GM19463 (cell line): ENCODE data around the gene SEC61G.
A peak's percentile ranks its signal among the peaks of the same experiment; 100 is the strongest.

Source experiments
- ATAC-seq: cut with Tn5 transposase; IDR thresholded peaks from one replicate; pipeline ENCODE4 v1.9.1; 2021; ENCODE audit warnings: mild to moderate bottlenecking, moderate library complexity; ENCODE audit not compliant: unreplicated experiment

SEC61G gene

DNA sequence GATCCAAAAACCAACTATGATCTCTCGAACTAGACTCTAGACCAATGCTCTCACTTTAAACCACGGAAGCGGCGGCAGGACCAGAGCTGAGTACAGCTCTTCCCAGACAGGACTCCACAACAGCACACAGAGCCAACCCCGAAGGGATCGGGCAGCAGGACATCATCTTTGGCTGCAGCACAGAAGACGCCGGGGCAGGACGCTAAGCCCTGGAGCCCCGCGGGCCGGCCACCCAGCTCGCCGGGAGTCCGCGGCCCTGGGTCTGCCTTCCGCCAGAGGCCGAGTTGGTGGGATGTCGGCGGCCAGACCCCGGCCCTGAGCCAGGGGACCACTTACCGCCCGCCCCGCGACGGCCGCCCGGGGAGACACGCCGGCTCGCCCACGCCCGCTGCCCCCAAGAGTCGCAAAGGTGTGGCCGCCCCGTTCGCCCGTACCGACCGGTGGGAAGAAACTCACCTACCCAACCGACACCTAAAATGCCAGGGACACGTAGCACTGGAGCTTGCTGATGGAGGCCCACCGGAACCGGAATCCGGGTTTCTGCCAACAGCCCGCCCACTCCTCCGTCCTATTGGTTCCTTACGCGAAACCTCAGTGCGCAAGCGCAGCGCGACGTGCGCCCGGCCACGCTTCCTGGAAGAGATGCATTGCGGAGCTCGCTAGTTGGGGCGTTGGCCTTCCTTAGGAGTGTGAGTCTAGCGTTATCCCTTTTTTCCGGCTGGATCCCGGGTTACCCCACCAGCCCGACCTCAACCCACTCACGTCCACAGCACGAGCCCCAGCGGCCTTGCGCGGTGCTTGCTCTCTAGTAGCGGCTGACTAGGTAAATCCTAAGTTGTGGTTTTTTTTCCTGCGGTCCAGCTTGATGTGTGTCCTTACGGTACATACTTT, at the start of gene SEC61G:
SEC61G (minus strand) TSS at position 510 of the 891 bp plus-strand sequence. CDS start 1,623 bp downstream, outside the sequence.
- peak; percentile 90 for ATAC-seq

DNA sequence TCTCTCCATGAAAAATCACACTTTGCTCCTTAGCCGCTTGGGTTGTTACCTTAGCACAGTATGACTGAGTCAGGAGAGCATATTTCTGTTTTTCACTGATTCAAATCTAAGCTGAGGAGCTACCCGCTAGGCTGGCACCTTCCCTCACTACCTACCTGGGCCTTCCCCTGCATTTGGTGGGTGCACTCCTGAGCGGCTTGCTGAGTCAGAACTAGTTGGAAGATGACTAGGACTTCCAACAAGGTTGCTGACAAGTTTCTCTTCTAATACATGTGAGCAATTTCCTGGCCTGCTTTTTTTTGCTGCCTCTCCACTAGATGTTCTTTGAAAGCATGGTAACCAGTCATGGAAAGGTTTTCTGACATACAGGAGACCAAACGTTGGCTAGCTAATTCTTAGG, 43.8 kb upstream of the SEC61G start:
- ATAC-seq: peak; percentile 90

DNA sequence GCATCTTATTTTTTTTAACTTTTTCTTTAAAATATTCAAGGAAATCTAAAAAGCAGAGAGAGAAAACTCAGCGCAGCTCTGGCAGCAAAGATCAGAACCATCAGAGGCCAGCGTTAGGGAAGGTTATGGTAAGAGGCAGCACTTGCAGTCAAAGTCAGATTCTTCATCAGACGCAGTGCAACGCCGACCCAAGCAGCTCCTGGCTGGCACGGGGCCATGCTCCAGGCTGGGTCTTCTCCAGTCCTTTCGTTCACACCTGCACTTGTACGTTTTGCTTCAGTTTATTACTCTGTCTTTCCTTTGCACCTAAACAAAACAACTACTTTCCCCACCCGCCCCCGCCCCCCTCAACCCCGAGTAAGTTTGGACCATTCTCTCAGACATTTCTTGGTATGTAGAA, 43.1 kb upstream of the SEC61G start:
- no peak for ATAC-seq

DNA sequence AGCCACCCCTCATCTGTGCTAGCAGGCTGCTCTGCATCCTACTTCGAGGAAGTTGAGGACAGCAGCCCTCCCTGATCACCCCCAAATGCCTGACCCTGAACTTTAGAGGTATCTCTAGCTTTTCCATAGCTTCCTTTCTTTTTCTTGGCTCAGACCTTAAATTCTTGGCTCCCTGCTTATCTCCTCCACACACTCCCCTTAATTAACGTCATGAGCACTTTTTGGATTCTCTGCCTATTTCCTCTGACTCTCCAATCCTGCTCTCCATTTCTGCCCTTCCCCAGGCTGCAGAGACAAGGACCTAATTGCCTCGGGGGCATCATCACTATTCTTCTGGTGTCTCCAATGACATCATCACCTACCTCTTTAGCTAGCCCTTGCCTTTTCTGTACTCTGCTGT, 40.8 kb upstream of the SEC61G start:
- ATAC-seq: no peak

DNA sequence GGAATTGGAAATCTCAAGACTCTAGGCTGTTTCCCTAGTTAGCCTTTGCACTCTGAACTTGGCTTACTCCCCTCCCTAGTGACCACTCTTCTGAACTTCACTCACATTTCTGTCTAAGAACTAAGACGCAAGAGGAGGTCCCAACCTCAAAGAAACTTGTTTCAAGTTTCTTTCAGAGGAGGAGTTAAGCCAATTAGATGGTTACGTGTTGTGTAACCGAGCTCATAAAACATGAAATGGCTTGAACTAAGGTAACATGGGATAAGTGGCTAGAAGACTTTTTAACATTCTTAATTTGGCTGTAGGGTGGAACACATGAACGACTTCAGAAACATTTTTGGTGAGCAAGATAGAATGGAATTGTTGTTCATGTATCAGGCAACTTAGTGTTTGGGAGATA, 39.5 kb upstream of the SEC61G start:
- no peak for ATAC-seq

DNA sequence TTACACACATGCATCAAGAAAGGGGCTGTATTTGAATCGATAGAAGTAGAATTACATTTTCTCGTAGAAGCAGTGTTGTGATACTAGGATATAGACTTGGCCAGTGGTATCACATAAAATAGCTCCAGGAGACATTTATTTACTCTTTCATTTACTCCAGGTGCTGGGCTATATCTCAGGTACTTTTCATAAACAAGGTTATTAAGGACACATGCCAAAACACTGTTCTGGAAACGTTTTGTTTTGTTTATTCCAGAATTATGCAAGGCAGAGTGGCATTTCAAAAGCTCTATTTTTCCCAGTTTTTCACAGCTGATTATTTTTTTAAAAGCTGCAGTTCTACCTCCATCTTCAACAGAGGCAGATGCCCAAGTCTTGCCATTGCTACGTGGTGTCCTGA, 37.8 kb upstream of the SEC61G start:
- ATAC-seq: no peak

DNA sequence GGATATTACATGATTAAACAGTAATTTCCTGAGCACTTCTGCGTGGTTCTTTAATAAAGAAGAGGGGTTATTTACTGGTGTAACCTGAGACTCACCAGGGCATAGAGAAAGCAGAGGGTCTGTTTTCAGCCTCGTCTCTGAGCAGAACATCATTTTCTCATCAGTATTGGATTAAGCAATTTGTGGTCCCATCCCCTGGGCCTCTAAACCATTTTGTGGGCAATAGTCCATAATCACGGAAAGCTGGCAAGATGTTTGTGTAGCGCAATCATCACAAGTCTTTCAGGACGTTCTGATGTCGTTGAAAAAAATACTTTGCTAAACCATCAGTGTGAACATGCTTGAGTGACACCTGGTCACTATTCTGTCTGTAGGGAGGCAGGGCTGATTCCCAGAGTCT, 37.1 kb upstream of the SEC61G start:
- no peak for ATAC-seq

DNA sequence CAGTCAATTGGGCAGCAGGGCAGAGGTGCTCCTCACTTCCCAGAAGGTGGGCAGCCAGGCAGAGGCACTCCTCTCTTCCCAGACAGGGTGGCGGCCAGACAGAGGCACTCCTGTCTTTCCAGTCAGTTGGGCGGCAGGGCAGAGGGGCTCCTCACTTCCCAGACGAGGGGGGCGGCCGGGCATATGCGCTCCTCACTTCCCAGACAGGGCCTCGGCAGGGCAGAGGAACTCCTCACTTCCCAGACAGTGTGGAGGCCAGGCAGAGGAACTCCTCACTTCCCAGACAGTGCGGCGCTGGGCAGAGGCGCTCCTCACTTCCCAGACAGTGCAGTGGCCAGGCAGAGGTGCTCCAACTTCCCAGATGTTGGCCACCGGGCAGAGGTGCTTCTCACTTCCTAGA, 33.4 kb upstream of the SEC61G start:
- ATAC-seq: no peak

DNA sequence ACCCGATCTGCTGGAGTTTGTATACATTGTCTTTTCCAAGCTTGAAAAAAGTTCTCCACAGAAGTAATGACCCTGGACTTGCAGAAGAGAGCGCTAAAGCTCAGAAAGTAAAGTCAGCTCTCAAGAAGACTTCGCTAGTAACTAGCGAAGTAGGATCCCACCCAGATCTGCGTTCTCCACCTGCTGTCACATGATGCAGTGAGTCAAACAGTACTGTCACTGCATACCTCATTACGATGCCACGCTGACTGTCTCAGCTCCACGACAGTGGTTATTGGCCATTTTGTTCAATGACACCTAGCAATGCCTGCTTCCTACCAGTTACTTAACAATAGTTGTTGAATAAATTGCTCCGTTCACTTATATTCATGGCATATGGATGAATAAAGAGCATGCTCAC, 29.7 kb upstream of the SEC61G start:
- peak; percentile 89 for ATAC-seq

DNA sequence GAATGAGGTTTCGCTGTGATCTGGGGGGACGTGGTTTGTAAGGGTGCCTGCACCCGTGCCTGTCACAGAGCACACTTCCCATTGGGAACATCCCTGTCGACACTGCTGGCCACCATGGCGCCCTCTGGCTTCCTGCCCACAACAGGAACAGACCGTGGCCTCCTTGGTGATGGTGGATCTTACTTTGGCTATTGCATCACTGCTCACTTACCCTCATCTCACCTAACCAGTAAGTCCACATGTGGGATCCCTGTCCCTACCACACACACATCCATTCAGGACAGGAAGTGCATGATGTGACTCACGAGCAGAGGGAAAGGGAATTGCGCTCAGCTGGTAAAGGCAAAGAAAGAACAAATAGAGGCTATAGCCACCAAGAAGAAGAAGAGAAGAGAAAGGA, 26.2 kb upstream of the SEC61G start:
- ATAC-seq: no peak

DNA sequence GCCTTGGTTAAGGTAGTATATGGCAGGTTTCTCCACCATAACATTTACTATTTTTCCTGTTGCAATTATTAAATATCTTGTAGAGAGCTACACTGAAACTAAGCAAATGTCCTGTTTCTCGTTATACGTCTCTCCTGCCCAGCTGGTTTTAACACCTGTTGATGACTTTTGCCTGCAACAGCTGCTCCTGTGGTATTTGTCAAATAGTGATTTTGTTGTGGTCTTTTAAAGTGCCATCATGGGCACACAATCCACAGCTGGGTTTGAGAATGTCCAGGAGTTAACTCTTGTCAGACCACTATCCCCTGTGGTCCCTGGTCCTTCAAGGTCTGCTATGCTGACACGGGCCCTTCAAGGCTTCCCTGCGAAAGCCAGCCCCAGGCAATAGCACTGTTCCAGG, 24.9 kb upstream of the SEC61G start:
- no peak for ATAC-seq

DNA sequence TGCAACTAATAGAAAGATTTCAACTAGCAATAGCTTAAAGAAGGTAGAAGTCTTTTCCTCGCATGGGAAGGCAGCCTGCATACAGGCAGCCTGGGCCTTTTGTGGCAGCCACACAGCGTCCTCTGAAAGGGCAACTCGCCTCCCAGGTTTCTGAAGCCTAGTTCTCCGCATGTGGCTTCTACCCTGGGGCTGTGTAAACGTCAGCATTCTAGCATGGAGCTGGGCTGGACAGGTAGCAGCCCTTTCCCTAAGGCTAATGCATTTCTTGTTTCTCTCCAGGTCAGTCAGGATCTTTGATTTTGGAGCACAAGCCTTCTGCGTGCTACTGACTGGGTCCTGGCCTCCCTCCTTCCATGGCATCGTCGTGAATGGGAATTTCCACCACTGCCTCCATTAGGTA, 23.8 kb upstream of the SEC61G start:
- ATAC-seq: no peak

DNA sequence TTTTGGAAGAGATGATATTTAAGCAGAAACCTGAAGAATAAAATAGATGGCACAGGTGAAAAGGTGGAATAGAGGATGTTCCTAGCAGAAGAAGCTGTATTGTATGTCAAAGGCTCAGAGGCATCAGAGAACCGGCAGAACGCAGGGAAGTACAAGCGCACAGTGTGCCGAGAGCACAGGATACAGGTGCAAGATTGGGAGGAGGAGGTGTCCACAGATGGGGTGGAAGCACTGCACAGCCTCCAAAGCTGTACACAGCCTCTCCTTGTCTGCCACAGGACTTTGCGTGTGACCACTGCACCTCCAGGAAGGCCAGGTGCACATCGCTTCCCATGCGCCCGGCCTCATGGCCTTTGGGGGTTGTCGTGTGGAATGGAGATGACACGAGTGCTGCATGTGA, 23.3 kb upstream of the SEC61G start:
- ATAC-seq: no peak

DNA sequence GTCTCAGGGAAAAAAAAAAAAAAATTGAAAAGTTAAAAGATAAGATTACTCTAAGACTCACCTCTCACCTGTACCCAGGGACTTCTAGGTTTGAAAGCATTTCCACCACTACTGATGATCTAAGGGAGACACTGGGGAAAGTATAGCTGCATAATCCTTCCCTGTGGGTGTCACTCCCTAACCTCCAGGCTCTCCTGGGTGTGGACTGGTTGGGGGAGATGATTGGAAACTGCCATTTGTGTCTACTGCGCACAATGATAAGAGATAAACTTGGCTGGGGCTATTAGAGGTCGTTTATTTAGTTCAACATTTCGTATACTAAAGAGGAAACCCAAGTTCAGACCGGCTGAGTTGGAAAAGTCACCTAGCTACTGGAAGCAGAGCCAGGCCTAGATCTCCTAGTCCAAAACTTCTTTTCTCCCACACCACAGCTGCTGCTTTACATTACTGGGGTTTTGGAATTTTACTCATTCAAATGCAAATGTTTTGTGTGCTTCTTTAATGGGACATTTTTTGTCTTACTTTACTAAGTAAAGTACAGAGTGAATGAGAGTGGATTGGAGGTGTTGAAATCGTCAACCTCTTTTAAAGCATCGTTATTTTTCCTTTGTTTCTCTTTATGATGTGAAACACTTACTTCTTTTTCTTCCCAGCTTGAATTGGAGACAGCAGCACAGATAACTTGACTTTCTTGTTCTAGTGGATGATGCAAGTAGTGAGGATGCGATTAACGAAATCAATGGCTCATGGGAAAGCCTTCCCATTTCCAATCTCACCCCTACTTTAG, 22.3 kb upstream of the SEC61G start:
- ATAC-seq: no peak

DNA sequence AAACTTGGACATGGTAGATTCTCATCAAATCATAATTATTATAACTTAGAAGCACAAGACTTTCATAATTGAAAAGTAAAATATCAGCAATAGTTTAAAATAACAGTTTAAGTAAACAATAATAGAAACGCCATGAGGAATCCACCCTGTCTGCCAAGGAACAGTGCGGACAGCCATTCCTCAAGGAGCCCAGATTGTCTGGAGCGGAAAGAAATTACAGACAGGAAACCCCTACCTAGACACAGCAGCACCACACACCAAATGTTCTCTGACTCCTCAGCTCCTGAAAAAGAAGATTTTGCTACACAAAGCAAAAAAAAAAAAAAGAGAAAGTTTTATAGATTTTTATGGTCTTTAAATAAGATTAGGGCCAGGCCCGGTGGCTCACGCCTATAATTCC, 21.5 kb upstream of the SEC61G start:
- no peak for ATAC-seq

DNA sequence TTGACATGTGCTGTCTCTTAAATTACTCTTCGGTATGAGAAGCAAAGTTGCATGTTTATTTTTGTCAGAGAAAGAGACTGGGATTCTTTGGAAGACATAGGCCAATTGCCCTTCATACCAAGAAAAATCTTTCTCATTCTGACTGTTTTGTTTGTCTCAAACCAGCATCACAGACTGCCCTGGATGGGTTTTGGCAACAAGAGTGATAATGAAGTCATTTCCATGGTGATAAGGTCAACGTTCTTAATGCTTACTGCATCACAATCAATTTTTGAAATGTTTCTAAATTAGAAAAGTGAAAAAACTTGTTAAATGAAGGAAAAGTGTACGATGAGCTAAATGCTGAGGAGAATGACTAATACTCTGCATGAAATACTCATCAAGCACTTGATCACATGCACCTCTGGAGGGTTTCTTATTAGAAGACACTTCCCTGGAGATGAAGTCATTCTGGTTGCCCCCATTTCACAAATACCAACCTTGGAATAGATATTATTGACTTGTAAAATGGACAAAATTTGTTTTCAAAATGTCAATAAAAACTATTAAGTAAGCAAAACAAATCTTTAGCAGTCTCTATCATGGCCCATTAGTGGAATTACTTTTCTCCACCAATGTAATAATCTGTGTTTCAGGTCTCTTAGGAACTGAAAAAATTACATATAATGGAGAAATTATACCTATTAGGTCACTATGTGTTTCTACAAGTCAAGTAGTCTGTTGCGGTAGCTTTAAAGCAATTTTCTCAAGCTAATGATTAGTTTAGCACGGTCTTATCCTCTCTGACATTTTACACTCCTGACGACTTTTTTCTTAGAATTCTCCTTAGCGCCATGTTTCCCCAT, 19.9 kb upstream of the SEC61G start:
- ATAC-seq: no peak

DNA sequence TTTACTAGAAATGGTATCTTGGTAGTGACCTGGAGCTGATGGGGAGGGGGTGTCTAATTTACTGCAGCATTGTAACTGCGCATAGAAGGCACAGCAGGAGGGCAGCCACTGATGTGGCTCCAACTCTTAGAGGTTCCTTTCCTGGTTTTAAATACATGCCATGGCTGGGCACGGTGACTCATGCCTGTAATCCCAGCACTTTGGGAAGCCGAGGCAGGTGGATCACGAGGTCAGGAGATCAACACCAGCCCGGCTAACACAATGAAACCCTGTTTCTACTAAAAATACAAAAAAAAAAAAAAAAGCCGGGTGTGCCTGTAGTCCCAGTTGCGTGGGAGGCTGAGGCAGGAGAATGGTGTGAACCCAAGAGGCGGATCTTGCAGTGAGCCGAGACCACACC, 19.2 kb upstream of the SEC61G start:
- ATAC-seq: no peak

DNA sequence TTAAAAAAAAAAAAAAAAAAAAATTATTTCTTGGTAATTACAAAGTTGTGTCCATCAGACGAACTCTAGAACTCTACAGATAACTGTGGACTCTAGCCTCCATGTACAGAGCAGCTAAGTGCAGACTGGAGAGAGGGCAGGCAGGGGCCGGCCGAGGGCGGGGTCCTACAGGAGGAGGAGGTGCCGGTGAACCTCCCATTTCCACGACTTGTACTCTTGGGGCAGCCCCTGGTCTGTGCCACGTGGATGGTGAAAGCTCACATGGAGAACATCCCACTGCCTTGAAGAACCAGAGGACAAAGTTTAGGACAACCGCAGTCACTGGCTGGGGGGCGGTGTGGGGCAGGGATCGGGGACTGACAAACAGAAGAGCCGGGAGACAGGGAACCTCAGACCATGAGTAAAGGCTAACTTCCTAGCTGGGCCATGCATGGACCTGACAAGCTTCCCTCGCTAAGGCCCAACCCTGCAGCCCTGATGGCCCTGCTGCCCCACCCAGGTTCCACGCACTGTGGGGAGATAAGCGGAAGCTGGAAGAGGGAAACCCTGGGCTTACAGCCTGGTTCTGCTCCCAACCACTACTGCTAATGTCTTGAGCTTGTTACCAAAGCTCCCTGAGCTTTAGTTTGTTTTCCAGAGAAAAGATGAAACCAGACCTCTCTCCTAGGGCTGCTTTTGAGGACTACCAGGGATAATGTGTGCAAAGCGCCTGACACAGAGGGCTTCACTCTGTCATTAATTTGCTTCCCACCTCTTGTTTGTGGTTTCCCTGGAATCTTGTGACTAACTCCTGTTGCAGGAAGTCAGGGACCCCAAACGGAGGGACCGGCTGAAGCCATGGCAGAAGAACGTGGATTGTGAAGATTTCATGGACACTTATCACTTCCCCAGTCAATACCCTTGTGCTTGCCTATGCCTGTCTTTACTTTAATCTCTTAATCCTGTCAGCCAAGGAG, 16.1 kb upstream of the SEC61G start:
- no peak for ATAC-seq

DNA sequence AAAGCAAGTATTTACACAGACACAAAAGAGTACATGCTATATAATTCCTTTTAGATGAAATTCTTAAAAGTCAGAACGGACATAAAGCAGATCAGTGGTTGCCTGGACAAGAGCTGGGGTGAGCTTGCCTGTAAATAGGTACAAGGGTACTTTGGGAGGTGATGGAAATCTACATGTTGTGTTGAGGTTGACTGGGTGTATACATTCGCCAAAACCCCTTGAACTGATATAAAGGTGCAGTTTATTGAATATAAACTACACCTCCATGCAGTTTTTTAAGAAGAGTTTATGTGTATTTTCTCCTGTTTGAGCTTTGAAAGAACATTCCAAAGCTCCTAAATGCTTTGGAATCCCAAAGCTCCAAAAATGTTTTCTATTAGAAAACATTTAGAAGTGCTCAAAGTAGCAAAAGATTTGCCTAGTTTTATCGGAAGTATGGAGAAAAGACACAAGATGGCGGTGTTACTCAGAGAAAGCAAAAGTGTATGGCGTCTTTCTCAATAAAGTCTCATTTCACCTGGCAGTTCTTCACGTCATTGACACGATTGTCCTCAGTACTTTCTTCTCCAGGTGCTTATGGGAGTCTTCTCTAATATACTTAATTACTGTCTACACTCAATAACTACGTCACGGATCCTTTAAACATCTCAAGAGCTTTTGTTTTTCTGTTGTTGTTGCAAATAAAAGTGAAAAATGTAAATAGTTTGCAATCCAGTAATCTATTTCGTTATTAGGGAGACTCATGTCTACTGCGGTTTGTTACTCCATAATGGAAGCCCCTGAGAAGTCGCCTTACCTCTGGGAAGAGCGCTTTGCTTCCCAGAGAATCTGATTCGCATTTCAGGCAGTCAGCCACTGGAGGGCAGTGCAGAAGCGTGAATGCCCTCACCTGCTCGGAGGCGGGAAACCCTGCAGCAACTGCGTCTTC, 14.7 kb upstream of the SEC61G start:
- peak; percentile 94 for ATAC-seq
